Left hindlimb (tissue), 1 donor: ENCODE data around the gene RNF115.

Experiments used
- DNase-seq: peaks from one replicate; pipeline ENCODE4 v3.0.0-alpha.2; 2018

The RNF115 gene

DNA sequence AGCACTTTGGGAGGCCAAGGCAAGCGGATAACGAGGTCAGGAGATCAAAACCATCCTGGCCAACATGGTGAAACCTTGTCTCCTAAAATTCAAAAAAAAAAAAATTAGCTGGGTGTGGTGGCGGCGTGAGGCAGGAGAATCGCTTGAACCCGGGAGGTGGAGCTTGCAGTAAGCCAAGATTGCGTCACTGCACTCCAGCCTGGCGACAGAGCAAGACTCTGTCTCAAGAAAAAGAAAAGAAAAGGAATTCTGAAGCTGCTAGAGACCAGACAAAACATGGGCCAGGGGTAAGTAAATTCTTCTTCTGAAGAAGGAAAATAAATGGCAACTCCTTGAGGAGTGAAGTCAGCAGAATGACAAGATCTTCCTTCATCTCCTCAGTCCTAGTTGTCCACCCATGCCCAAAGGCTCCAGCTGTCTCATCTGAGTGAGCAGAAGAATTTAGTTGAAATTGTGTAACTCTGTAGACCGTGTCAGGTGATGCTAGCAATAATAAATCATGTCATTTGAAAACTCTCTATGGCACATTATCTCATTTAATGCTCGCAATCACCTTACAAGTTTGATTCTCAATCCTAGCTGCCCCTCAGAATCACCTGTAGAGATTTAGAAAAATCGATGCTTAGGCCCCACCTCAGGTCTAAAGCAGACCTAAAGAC, 131.0 kb downstream of the RNF115 start:
- no peak for DNase-seq

DNA sequence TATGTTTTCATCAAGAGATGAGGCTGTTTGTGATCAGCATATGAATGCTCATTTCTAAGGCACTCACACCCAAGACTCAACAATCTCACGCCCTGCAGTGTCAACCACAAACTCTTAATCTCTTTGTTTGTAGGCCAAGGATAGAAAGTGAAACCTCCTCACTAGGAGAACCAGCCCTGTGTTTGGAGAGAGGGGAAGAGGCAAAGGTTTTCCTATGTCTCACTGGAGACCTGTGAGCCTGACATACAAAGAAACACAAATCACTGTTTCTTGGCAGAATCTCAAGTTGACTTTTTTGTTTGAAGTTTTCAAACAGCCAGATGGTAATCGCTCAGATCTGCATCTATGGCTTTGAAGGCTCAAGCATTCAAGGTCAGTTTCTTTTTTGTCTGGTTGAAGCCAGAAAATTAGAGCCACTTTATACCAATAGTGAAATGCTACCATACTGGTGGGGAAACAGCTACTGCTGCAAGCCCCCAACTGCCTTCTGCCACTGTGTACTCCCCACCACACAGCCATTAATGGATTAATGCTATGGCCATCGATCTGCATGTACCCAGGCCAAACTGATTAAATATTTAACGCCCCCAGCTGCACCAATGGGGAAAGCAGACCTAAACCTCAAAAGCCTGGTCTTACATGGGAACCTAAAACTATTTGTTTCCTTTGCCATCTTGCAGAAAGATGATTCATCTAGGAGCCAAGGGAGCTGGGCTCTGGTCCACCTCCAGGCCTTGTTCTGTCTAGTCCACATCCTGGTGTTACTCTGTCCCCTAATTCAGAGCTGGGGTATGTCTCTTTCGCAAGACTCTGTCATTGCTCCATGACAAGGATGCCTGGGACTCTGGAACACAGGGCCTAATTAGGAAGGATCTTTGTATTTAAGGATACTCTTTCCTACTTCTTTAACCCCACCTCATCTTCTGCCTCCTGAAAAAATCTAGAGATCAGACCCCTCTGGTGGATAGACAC, 133.0 kb downstream of the RNF115 start:
- DNase-seq = no peak

DNA sequence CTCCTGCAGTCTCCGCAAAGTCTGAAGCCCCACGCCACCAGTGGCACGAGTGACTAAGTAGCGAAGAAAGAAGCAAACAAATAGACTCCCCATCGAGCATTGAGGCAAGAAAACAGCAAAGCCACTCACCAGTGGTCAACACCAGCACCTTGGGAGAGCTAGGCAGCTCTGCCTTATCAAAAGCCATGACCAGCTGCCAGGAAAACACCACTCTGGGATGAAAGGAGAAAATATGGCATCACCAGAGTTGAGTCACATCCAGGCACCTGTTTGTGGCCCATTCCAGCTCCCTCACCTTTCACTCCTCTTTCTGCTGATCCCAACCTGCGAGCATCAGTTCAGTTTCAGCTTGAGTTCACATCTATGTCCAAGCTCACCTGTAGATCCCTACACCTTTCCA, 134.0 kb downstream of the RNF115 start:
- no peak for DNase-seq

DNA sequence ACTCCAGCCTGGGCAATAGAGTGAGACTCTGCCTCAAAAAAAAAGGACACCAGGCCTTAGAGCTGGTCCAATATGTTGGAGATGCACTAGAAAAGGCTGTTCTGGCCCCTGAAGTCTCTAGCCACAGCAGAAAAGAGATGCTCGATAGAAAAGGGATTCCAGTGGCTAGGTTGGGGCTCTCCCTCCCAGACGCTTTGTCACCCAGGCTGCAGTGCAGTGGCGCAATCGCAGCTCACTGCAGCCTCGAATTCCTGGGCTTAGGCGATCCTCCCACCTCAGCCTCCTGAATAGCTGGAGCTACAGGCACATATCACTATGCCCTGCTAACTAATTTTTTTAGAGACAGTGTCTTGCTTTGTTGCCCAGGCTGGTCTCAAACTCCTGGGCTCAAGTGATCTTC, 135.0 kb downstream of the RNF115 start:
- DNase-seq = no peak
